Keratinocyte (primary cell): Measurements from ENCODE around the gene XIRP2. TPM values are rescaled to one million over a fixed set of nuclear protein-coding genes. Genes with fewer than 3 reads are reported as not detected.

Experiments used
- DNase-seq: peaks from one replicate; pipeline ENCODE4 v3.0.0-alpha.2; 2011; ENCODE audit warnings: low read depth, missing footprints, low spot score
- FAIRE-seq: peaks from 2 replicates; lab custom pipeline; 2011; peaks lifted over from hg19 to GRCh38; lab: Jason Lieb, UNC
- H2AFZ ChIP-seq: 2 replicates; pipeline ENCODE4 v1.6.0; 2012; ENCODE audit warnings: low read length, control low read depth, inconsistent platforms; ENCODE audit not compliant: control insufficient read depth
- H3K27ac ChIP-seq: 2 replicates; pipeline ENCODE4 v1.5.1; 2011; ENCODE audit warnings: low read length; ENCODE audit not compliant: control insufficient read depth, insufficient read depth
- H3K27me3 ChIP-seq: 3 replicates; pipeline ENCODE4 v1.6.0; 2011; ENCODE audit warnings: low read length; ENCODE audit not compliant: control insufficient read depth, insufficient read depth; ENCODE audit errors: extremely low read depth
- H3K36me3 ChIP-seq, 2 experiments: 2 replicates in 1 of 2; 3 replicates in 1 of 2; pipeline ENCODE4 v1.5.1; 2011; ENCODE audit warnings: low read length in 2 of 2, mild to moderate bottlenecking in 1 of 2; ENCODE audit not compliant: control insufficient read depth in 2 of 2, insufficient read depth in 2 of 2; ENCODE audit errors: extremely low read depth in 1 of 2
- H3K4me1 ChIP-seq: 3 replicates; pipeline ENCODE4 v1.5.1; 2011; ENCODE audit warnings: low read length; ENCODE audit not compliant: control insufficient read depth, insufficient read depth; ENCODE audit errors: extremely low read depth
- H3K4me2 ChIP-seq: 3 replicates; pipeline ENCODE4 v1.6.0; 2011; ENCODE audit warnings: low read depth, low read length; ENCODE audit not compliant: control insufficient read depth, insufficient read depth; ENCODE audit errors: extremely low read depth
- H3K4me3 ChIP-seq, 3 experiments: fragments of 200-600 bp in 1 of 3; sonication (generic) in 1 of 3; 2 replicates in 2 of 3; 3 replicates in 1 of 3; pipeline ENCODE4 v1.5.1; 2011 to 2016; ENCODE audit warnings: low read length in 3 of 3, mild to moderate bottlenecking in 3 of 3, control low read depth in 2 of 3, inconsistent platforms in 1 of 3, low read depth in 1 of 3, mixed read lengths in 1 of 3, mixed run types in 1 of 3, moderate library complexity in 1 of 3; ENCODE audit not compliant: control insufficient read depth in 2 of 3, insufficient read depth in 2 of 3; ENCODE audit errors: extremely low read depth in 1 of 3
- H3K79me2 ChIP-seq: 2 replicates; pipeline ENCODE4 v1.6.0; 2012; ENCODE audit warnings: low read length; ENCODE audit not compliant: control insufficient read depth, insufficient read depth
- H3K9ac ChIP-seq: 3 replicates; pipeline ENCODE4 v1.6.0; 2011; ENCODE audit warnings: low read length; ENCODE audit not compliant: control insufficient read depth, insufficient read depth; ENCODE audit errors: extremely low read depth
- H3K9me1 ChIP-seq: 3 replicates; pipeline ENCODE4 v1.6.0; 2011; ENCODE audit warnings: low read length; ENCODE audit not compliant: control insufficient read depth, insufficient read depth; ENCODE audit errors: extremely low read depth
- H3K9me3 ChIP-seq: 2 replicates; pipeline ENCODE4 v1.5.1; 2012; ENCODE audit warnings: low read depth, low read length; ENCODE audit not compliant: control insufficient read depth
- H4K20me1 ChIP-seq: 3 replicates; pipeline ENCODE4 v1.6.0; 2011; ENCODE audit warnings: low read length; ENCODE audit not compliant: control insufficient read depth, insufficient read depth; ENCODE audit errors: extremely low read depth
- EZH2 ChIP-seq: IDR thresholded peaks from one replicate; pipeline ENCODE4 v1.6.1; 2012; ENCODE audit warnings: inconsistent platforms, mild to moderate bottlenecking, low read length, moderate library complexity
- dilution Hi-C: fragments of 300-500 bp; cut with MboI; formaldehyde crosslinking; loops from one replicate; pipeline ENCODE4 v1.7.0; 2020; ENCODE audit warnings: low sequenced_read_pairs; ENCODE audit not compliant: extremely low pct_ligation_motif_present
- polyA plus RNA-seq, 5 experiments: library from polyadenylated mRNA; depleted of rRNA in 3 of 5; stranded (reverse) in 3 of 5; stranded (forward) in 1 of 5; unstranded in 1 of 5; fragments of >200 nt; gene quantifications; 1 replicate in 1 of 5; 2 replicates in 3 of 5; 3 replicates in 1 of 5; pipeline versions ENCODE4 v1.2.1 to v1.2.3, GENCODE V29; 2011 to 2012; ENCODE audit warnings: missing spikeins in 2 of 5, low read depth in 1 of 5, low replicate concordance in 1 of 5
- TF ChIP-seq, protein P1 (sequence below), 3 experiments: IDR thresholded peaks in 1 of 3; conservative IDR thresholded peaks in 1 of 3; optimal IDR thresholded peaks in 1 of 3; 2 replicates in 2 of 3; 3 replicates in 1 of 3; pipeline versions ENCODE3 to v1.5.1; 2011; ENCODE audit warnings: low read length in 3 of 3, mild to moderate bottlenecking in 3 of 3, moderate library complexity in 2 of 3, control low read depth in 1 of 3, inconsistent platforms in 1 of 3; ENCODE audit not compliant: insufficient read depth in 2 of 3; ENCODE audit errors: extremely low read depth in 1 of 3

XIRP2 gene
- polyA plus RNA-seq, 1 donor (not counting 4 experiments of a cell fraction or from before 2014, with no cell fraction given) = 0.01 TPM

DNA sequence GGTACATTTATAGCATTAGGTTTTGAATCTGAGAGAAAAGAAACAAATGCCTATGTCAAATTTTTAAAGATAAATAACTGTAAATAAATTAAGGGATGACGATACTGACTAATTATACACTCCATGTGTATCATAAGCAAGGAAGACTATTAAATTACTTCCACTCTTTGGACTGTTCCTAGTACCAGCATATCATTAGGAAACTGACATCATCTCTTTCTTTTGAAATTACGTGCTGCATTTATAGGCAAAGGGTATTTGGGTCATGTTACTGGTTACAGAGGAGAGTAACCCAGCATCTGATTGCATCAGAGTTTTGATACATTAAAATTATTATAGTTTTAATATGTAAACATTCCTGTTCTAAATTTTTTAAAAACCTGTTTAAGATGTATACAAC lies 309.7 kb downstream of the XIRP2 start:
- DNase-seq (no peak), FAIRE-seq (no peak)
- no peak overlapping the region for H3K9ac ChIP-seq
- no peak overlapping the region for H3K4me2 ChIP-seq
- no peak overlapping the region for H2AFZ ChIP-seq
- no peak overlapping the region for H3K27ac ChIP-seq
- H3K79me2 ChIP-seq = no peaks in the 10 kb centered on the region
- no peak for TF ChIP-seq EZH2
- TF ChIP-seq, protein P1, sequence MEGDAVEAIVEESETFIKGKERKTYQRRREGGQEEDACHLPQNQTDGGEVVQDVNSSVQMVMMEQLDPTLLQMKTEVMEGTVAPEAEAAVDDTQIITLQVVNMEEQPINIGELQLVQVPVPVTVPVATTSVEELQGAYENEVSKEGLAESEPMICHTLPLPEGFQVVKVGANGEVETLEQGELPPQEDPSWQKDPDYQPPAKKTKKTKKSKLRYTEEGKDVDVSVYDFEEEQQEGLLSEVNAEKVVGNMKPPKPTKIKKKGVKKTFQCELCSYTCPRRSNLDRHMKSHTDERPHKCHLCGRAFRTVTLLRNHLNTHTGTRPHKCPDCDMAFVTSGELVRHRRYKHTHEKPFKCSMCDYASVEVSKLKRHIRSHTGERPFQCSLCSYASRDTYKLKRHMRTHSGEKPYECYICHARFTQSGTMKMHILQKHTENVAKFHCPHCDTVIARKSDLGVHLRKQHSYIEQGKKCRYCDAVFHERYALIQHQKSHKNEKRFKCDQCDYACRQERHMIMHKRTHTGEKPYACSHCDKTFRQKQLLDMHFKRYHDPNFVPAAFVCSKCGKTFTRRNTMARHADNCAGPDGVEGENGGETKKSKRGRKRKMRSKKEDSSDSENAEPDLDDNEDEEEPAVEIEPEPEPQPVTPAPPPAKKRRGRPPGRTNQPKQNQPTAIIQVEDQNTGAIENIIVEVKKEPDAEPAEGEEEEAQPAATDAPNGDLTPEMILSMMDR (optimal IDR thresholded peaks at IDR 0.05 in 1 of 3, IDR thresholded peaks at IDR 0.05 in 1 of 3, conservative IDR thresholded peaks at IDR 0.05 in 1 of 3; ENCODE audit: extremely low read depth in 1 of 3, insufficient read depth in 2 of 3, low read length in 3 of 3) = no peak
- no peak overlapping the region for H3K4me3 ChIP-seq
- no peaks in the 10 kb centered on the region for H3K9me3 ChIP-seq
- no peaks in the 10 kb centered on the region for H4K20me1 ChIP-seq
- no peaks in the 10 kb centered on the region for H3K36me3 ChIP-seq
- no peaks in the 10 kb centered on the region for H3K4me1 ChIP-seq
- H3K9me1 ChIP-seq = no peaks in the 10 kb centered on the region
- H3K27me3 ChIP-seq = no peaks in the 10 kb centered on the region
- dilution Hi-C loops = no loop called here

GRCh38 chr2:167198576-167198975 lies 310.3 kb downstream of the XIRP2 start:
- DNase-seq (no peak), FAIRE-seq (no peak)

More at GRCh38 chr2:167198576-167198975, 310.3 kb downstream of the XIRP2 start:
- TF ChIP-seq, protein P1 (optimal IDR thresholded peaks at IDR 0.05 in 1 of 3, IDR thresholded peaks at IDR 0.05 in 1 of 3, conservative IDR thresholded peaks at IDR 0.05 in 1 of 3; ENCODE audit: extremely low read depth in 1 of 3, insufficient read depth in 2 of 3, low read length in 3 of 3) = no peak
- no peak overlapping the region for H2AFZ ChIP-seq
- H3K27me3 ChIP-seq = no peaks in the 10 kb centered on the region
- dilution Hi-C loops = no loop called here
- H3K27ac ChIP-seq = no peak overlapping the region
- H3K9me3 ChIP-seq = no peaks in the 10 kb centered on the region
- no peak overlapping the region for H3K4me2 ChIP-seq
- no peaks in the 10 kb centered on the region for H3K9me1 ChIP-seq
- H3K9ac ChIP-seq = no peak overlapping the region
- no peaks in the 10 kb centered on the region for H3K36me3 ChIP-seq
- no peaks in the 10 kb centered on the region for H3K79me2 ChIP-seq
- no peaks in the 10 kb centered on the region for H3K4me1 ChIP-seq
- no peak overlapping the region for H3K4me3 ChIP-seq
- H4K20me1 ChIP-seq = no peaks in the 10 kb centered on the region
